ENCODE data around the gene COLGALT1.

COLGALT1 gene

DNA sequence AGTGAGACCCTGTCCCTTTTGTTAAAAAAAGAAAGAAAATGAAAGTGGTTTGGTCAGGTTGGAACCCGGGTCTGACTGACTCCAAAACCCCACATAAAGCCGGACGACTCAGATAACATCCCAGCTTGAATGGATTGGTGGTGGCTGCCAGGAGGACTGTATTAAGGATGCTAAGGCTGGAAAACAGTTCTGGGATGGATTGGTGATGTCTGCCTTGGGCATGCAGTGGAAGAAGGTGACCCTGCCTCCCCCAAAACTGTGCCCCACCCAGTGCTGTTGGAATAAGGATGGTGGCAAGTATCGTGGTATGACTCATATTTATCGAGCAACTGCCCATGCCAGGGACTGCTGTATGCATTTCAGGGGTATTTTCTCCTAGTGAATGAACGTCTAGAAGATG lies 18.5 kb upstream of the COLGALT1 start:
- Histone ChIP-seq H3K36me3 (ENCODE audit: control insufficient read depth, insufficient read depth, low read length, severe bottlenecking) (no peaks in the 10 kb centered on the region), H3K27me3 (replicated peaks; ENCODE audit: control insufficient read depth, insufficient read depth, low read length) (peaks cover 34% of the 10 kb centered on the region), H3K9ac (ENCODE audit: low read length) (no peak overlapping the region), H3K4me3 (ENCODE audit: low read length) (no peak overlapping the region), H3K4me1 (ENCODE audit: control insufficient read depth, insufficient read depth, low read length) (peaks cover 9% of the 10 kb centered on the region), H3K9me3 (ENCODE audit: control insufficient read depth, low read length) (no peaks in the 10 kb centered on the region)
- no peak for DNase-seq (ENCODE audit: low read depth)

DNA sequence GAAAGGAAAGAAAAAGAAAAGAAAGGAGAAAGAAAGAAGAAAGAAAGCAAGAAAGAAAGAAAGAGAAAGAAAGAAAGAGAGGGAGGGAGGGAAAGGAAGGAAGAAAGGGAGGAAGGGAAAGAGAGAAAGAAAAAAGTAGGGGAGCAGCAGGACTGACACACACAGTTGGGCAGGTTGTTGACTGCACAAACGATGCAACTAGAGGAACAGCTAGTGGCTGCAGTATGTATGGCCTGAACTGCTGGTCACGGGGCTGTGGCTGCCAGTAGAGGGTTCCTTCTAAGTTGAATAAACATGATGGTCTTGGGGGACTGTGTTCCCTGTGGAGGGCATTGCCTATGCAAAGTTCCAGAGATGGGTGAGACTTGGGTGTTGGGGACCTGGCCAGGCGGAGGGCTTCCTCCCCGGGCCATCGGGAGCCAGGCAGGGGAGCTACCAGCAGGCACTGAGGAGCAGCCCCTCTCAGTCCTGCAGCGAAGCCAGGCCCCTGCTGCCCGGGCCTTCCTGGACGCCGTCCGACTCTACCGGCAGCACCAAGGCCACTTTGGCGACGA lies 16.7 kb upstream of the COLGALT1 start:
- peaks cover 20% of the 10 kb centered on the region for H3K27me3 ChIP-seq (replicated peaks; ENCODE audit: control insufficient read depth, insufficient read depth, low read length)

DNA sequence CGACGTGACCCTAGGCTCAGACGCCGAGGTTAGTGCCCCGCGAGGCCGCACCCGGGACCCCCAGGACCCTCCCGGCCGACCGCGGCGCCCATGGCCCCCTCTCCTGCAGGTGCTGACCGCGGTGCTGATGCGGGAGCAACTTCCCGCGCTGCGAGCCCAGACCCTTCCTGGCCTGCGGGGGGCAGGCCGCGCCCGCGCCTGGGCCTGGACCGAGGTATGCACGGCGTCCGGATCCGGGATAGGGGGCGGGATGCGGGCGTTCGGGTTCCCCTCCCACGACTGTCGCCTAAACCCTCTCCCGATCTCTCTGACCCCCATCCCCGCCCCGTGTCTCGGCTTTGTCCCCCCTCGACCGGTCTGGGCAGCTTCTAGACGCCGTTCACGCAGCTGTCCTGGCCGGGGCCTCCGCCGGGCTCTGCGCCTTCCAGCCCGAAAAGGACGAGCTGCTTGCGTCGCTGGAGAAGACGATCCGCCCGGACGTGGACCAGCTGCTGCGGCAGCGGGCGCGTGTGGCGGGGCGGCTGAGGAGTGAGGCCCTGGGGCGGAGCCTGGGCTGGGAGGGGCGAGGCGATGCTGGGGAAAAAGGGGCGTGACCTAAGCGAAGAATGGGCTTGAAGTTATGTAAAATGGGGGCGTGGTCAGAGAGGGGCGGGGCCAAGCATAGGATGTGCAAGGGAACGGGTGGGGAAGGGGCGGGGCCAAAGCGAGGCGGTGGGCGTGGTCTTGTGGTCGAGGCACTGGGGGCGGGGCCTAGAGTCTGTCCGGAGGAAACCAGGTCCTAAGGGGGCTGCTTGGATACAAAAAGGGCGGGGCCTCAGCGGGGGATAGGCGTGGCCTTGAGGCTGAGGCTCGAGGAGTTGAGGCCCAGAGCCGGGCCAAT lies 16.0 kb upstream of the COLGALT1 start:
- DNase-seq (ENCODE audit: low read depth), result peak; percentile 92
- H3K4me3 ChIP-seq (ENCODE audit: low read length), result peak overlapping the region; percentile 68
- H3K9ac ChIP-seq (ENCODE audit: low read length), result peak overlapping the region; percentile 54
- H3K4me1 ChIP-seq (ENCODE audit: control insufficient read depth, insufficient read depth, low read length), result peaks cover 9% of the 10 kb centered on the region
- H3K27me3 ChIP-seq (replicated peaks; ENCODE audit: control insufficient read depth, insufficient read depth, low read length), result peaks cover 18% of the 10 kb centered on the region
- H3K9me3 ChIP-seq (ENCODE audit: control insufficient read depth, low read length), result no peaks in the 10 kb centered on the region
- H3K36me3 ChIP-seq (ENCODE audit: control insufficient read depth, insufficient read depth, low read length, severe bottlenecking), result no peaks in the 10 kb centered on the region

More for the DNA sequence above, 16.7 kb upstream of the COLGALT1 start:
- Histone ChIP-seq H3K4me3 (ENCODE audit: low read length) (peak overlapping the region; percentile 68), H3K9ac (ENCODE audit: low read length) (peak overlapping the region; percentile 54), H3K9me3 (ENCODE audit: control insufficient read depth, low read length) (no peaks in the 10 kb centered on the region), H3K36me3 (ENCODE audit: control insufficient read depth, insufficient read depth, low read length, severe bottlenecking) (no peaks in the 10 kb centered on the region), H3K4me1 (ENCODE audit: control insufficient read depth, insufficient read depth, low read length) (peaks cover 9% of the 10 kb centered on the region)
- peak; percentile 7 for DNase-seq (ENCODE audit: low read depth)

DNA sequence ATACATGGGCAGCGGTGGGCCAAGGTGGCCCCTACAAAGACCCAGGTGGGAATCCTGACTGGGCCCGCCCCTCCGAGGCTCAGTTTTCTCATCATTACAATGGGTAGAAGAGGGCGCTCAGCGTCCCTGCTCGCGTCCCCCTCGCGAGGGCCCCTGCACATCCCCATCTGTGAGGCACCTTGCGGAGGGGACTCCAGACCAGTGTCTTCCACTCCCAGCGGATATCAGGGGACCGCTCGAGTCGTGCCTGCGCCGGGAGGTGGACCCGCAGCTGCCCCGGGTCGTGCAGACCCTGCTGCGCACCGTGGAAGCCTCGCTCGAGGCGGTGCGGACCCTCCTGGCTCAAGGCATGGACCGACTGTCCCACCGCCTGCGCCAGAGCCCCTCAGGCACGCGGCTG lies 15.3 kb upstream of the COLGALT1 start:
- DNase-seq (ENCODE audit: low read depth), result no peak

DNA sequence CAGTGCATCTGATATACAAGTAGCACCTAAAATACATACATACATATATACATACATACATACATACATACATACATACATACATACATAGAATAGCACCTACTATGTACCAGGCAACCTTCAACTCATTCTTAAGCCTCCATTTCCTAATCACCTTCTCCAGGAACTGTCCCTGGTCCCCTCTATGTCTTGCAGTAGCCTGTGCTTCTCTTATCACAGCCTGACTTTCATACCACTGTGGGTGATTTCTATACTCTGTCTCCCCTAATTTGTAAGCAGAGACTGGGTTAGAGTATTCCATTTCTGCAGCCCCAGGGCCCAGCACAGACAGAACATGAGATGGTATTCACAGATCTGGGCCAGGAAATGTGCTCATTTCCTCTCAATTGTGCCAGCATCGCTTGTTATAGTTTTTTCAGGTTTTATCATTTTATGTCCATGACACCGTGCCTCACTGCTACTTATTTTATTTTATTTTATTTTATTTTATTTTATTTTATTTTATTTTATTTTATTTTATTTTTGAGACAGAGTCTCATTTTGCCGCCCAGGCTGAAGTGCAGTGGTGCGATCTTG lies 14.2 kb upstream of the COLGALT1 start:
- Histone ChIP-seq H3K4me1 (ENCODE audit: control insufficient read depth, insufficient read depth, low read length) (peaks cover 9% of the 10 kb centered on the region), H3K27me3 (replicated peaks; ENCODE audit: control insufficient read depth, insufficient read depth, low read length) (peaks cover 13% of the 10 kb centered on the region), H3K9me3 (ENCODE audit: control insufficient read depth, low read length) (no peaks in the 10 kb centered on the region), H3K4me3 (ENCODE audit: low read length) (no peak overlapping the region), H3K9ac (ENCODE audit: low read length) (no peak overlapping the region), H3K36me3 (ENCODE audit: control insufficient read depth, insufficient read depth, low read length, severe bottlenecking) (no peaks in the 10 kb centered on the region)
- no peak for DNase-seq (ENCODE audit: low read depth)

More for the DNA sequence above, 15.3 kb upstream of the COLGALT1 start:
- H3K9ac ChIP-seq (ENCODE audit: low read length), result no peak overlapping the region
- H3K4me3 ChIP-seq (ENCODE audit: low read length), result no peak overlapping the region
- peaks cover 9% of the 10 kb centered on the region for H3K4me1 ChIP-seq (ENCODE audit: control insufficient read depth, insufficient read depth, low read length)
- H3K36me3 ChIP-seq (ENCODE audit: control insufficient read depth, insufficient read depth, low read length, severe bottlenecking), result no peaks in the 10 kb centered on the region
- peaks cover 18% of the 10 kb centered on the region for H3K27me3 ChIP-seq (replicated peaks; ENCODE audit: control insufficient read depth, insufficient read depth, low read length)
- no peaks in the 10 kb centered on the region for H3K9me3 ChIP-seq (ENCODE audit: control insufficient read depth, low read length)

DNA sequence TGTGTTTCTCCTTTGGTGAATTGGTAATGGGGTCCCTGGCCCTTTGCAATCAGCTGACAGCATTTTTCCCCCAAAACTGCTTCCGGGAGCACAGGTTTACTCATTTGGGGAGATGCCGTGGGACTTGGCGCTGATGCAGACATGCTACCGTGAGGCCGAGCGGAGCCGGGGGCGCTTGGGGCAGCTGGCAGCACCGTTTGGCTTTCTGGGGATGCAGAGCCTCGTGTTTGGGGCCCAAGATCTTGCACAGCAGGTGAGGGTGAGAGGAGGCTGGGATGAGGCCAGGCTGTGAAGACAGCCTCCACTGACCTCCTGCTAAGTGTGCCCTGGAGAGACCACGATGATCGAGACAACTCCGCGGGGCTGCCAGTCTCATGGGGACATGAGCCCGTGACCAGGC lies 13.4 kb upstream of the COLGALT1 start:
- H3K4me1 ChIP-seq (ENCODE audit: control insufficient read depth, insufficient read depth, low read length), result peaks cover 9% of the 10 kb centered on the region
- peaks cover 13% of the 10 kb centered on the region for H3K27me3 ChIP-seq (replicated peaks; ENCODE audit: control insufficient read depth, insufficient read depth, low read length)
- no peak overlapping the region for H3K4me3 ChIP-seq (ENCODE audit: low read length)
- no peak overlapping the region for H3K9ac ChIP-seq (ENCODE audit: low read length)
- no peaks in the 10 kb centered on the region for H3K36me3 ChIP-seq (ENCODE audit: control insufficient read depth, insufficient read depth, low read length, severe bottlenecking)
- H3K9me3 ChIP-seq (ENCODE audit: control insufficient read depth, low read length), result no peaks in the 10 kb centered on the region
- no peak for DNase-seq (ENCODE audit: low read depth)

DNA sequence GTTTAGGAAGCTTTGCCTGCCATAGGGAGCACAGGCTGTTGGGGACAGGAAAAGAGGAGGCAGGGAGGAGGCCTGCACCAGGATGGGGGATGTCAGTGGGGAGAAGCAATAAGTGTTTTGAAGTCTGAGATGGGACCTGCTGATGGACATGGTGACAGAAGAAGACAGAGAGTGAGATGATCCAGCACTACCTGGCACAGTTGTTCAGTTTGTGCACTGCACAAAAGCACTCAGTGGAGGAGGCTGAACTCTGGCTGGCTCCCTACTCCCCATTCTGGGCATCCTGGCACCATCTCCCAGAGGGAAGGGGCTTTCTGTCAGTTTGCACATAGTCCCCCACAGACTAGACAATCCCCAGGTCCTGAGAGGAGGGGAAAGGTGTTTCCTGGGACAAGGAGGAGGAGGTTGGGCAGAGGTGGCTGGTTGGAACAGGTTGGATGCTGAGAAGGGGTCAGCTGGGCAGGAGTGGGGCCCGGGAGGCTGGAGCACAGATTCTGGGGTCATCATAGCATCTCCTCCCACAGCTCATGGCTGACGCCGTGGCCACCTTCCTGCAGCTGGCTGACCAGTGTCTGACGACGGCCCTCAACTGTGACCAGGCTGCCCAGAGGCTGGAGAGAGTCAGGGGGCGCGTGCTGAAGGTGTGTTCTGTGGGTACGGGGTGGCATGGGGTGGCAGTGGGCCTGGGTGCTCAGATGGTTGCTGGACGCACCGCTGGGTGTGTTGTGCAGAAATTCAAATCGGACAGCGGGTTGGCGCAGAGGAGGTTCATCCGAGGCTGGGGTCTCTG lies 12.5 kb upstream of the COLGALT1 start:
- Histone ChIP-seq H3K4me3 (ENCODE audit: low read length) (no peak overlapping the region), H3K9me3 (ENCODE audit: control insufficient read depth, low read length) (no peaks in the 10 kb centered on the region), H3K27me3 (replicated peaks; ENCODE audit: control insufficient read depth, insufficient read depth, low read length) (peaks cover 6% of the 10 kb centered on the region), H3K9ac (ENCODE audit: low read length) (no peak overlapping the region), H3K4me1 (ENCODE audit: control insufficient read depth, insufficient read depth, low read length) (peaks cover 9% of the 10 kb centered on the region), H3K36me3 (ENCODE audit: control insufficient read depth, insufficient read depth, low read length, severe bottlenecking) (no peaks in the 10 kb centered on the region)
- no peak for DNase-seq (ENCODE audit: low read depth)

DNA sequence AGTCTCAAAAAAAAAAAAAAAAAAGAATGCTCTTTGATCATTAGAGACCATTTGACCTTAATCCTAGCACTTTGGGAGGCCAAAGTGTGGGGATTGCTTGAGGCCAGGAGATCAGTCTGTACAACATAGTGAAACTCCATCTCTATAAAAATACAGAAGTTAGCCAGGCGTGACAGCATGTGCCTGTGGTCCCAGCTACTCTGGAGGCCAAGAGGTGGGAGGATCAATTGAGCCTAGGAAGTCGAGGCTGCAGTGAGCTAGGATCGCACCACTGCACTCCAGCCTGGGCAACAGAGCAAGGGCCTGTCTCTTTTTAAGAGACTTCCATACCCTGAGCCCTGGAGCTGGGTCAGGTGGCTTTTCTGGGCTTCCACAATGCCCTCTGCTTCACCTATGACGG lies 11.5 kb upstream of the COLGALT1 start:
- no peaks in the 10 kb centered on the region for H3K9me3 ChIP-seq (ENCODE audit: control insufficient read depth, low read length)
- H3K9ac ChIP-seq (ENCODE audit: low read length), result no peak overlapping the region
- no peak overlapping the region for H3K4me3 ChIP-seq (ENCODE audit: low read length)
- H3K27me3 ChIP-seq (replicated peaks; ENCODE audit: control insufficient read depth, insufficient read depth, low read length), result no peaks in the 10 kb centered on the region
- no peaks in the 10 kb centered on the region for H3K36me3 ChIP-seq (ENCODE audit: control insufficient read depth, insufficient read depth, low read length, severe bottlenecking)
- DNase-seq (ENCODE audit: low read depth), result no peak
- H3K4me1 ChIP-seq (ENCODE audit: control insufficient read depth, insufficient read depth, low read length), result peaks cover 7% of the 10 kb centered on the region

DNA sequence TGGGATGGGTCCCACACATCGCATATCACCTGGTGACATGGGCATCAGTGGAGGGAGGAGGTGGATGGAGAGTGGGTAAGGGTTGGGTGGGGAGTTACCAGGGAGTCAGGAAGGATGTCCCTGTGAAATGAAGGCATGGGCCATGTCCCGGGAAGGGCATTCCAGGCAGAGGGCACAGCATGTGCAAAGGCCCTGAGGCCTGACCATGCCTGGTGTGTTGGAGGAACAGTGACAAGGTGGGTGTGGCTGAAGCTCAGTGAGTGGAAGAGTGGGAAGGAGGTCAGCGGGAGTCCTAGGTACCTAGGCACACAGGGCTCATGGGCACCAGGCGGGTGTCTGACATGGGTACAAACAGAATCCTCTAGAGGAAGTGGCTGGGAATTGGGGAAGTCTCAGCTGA lies 11.0 kb upstream of the COLGALT1 start:
- Histone ChIP-seq H3K27me3 (replicated peaks; ENCODE audit: control insufficient read depth, insufficient read depth, low read length) (no peaks in the 10 kb centered on the region), H3K4me3 (ENCODE audit: low read length) (no peak overlapping the region), H3K4me1 (ENCODE audit: control insufficient read depth, insufficient read depth, low read length) (peaks cover 2% of the 10 kb centered on the region), H3K9me3 (ENCODE audit: control insufficient read depth, low read length) (no peaks in the 10 kb centered on the region), H3K36me3 (ENCODE audit: control insufficient read depth, insufficient read depth, low read length, severe bottlenecking) (no peaks in the 10 kb centered on the region), H3K9ac (ENCODE audit: low read length) (no peak overlapping the region)
- no peak for DNase-seq (ENCODE audit: low read depth)

DNA sequence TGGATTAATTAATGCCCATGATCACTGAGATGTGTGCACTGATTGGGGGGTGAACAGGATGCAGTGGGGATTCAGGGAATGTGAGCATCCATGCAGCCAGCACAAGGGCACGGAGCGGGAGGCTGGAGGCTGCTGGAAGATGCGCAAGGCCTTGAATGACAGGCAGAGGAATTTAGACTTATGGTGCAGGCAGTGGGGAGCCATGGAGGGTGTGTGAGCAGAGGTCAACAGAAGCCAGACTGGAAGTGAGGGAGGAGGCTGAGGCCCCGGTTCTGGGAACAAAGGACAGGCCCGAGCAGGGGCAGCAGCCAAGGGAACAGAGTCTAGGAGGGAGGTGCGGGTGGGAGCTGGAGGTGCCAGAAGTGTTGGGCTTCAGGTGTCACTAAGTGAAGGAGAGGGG lies 7.3 kb upstream of the COLGALT1 start:
- Histone ChIP-seq H3K9ac (ENCODE audit: low read length) (no peak overlapping the region), H3K27me3 (replicated peaks; ENCODE audit: control insufficient read depth, insufficient read depth, low read length) (no peaks in the 10 kb centered on the region), H3K4me1 (ENCODE audit: control insufficient read depth, insufficient read depth, low read length) (peaks cover 7% of the 10 kb centered on the region), H3K4me3 (ENCODE audit: low read length) (no peak overlapping the region), H3K36me3 (ENCODE audit: control insufficient read depth, insufficient read depth, low read length, severe bottlenecking) (no peaks in the 10 kb centered on the region), H3K9me3 (ENCODE audit: control insufficient read depth, low read length) (no peaks in the 10 kb centered on the region)
- DNase-seq (ENCODE audit: low read depth), result no peak

Measured in adipocyte (in vitro differentiated cells).